Esophagus squamous epithelium (tissue), 4 donors: Measurements from ENCODE around the gene FGD3.

Experiments used
- POLR2A ChIP-seq, 4 donors: fragments of 450-650 bp; IDR thresholded peaks; one replicate each; pipeline ENCODE4 v1.6.1; 2017; ENCODE audit warnings: antibody characterized with exemption in 4 of 4, mild to moderate bottlenecking in 4 of 4, moderate library complexity in 3 of 4
- TF ChIP-seq, protein P1 (sequence below), 6 experiments: fragments of 450-650 bp in 4 of 6; fragments of 200-600 bp in 2 of 6; sonication (generic) in 2 of 6; IDR thresholded peaks; one replicate each; pipeline ENCODE4 v1.5.1; 2016 to 2019; ENCODE audit warnings: antibody characterized with exemption in 6 of 6, mild to moderate bottlenecking in 4 of 6, moderate library complexity in 4 of 6

DNA sequence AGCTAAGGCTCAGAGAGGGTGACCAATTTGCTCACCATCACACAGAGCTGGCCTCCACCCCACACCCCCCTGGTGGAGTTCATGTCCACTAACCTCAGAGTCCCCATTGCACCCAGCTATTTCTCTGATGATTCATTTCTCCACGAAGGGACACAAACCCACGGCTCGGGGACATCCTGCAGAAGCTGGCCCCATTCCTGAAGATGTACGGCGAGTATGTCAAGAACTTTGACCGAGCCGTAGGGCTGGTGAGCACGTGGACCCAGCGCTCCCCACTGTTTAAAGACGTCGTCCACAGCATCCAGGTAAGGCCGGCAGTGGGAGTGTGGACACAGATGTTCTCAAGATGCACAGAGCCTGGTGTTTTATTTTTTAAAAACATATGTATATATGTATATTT, 58.6 kb downstream of the FGD3 start:
- TF ChIP-seq, protein P1, sequence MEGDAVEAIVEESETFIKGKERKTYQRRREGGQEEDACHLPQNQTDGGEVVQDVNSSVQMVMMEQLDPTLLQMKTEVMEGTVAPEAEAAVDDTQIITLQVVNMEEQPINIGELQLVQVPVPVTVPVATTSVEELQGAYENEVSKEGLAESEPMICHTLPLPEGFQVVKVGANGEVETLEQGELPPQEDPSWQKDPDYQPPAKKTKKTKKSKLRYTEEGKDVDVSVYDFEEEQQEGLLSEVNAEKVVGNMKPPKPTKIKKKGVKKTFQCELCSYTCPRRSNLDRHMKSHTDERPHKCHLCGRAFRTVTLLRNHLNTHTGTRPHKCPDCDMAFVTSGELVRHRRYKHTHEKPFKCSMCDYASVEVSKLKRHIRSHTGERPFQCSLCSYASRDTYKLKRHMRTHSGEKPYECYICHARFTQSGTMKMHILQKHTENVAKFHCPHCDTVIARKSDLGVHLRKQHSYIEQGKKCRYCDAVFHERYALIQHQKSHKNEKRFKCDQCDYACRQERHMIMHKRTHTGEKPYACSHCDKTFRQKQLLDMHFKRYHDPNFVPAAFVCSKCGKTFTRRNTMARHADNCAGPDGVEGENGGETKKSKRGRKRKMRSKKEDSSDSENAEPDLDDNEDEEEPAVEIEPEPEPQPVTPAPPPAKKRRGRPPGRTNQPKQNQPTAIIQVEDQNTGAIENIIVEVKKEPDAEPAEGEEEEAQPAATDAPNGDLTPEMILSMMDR (IDR thresholded peaks at IDR 0.05) = no peak
- no peak for TF ChIP-seq POLR2A (IDR thresholded peaks at IDR 0.05)
